Pons (tissue), 1 donor: ENCODE results near the gene SNX13.
"Not testable (repeated sequence)": the region's sequence is repeated elsewhere in the genome, so short reads cannot be mapped to it uniquely, and the experiment has no call there.

Experiments
- DNase-seq: peaks from one replicate; pipeline ENCODE4 v3.0.0-alpha.2; 2016; ENCODE audit warnings: low spot score

SNX13 gene

GRCh38 chr7:17912050-17912449, 28.2 kb downstream of the SNX13 start:
- no peak for DNase-seq

GRCh38 chr7:17910377-17910776, 29.9 kb downstream of the SNX13 start:
- DNase-seq = no peak

GRCh38 chr7:17909310-17909709, 31.0 kb downstream of the SNX13 start:
- not testable (repeated sequence) for DNase-seq

GRCh38 chr7:17907014-17907413, 33.3 kb downstream of the SNX13 start:
- no peak for DNase-seq

- DNase-seq = no peak
Measured at GRCh38 chr7:17903337-17903736, 37.0 kb downstream of the SNX13 start.

GRCh38 chr7:17902599-17902998, 37.7 kb downstream of the SNX13 start:
- DNase-seq = no peak

- no peak for DNase-seq
Measured at GRCh38 chr7:17900464-17900863, 39.8 kb downstream of the SNX13 start.

GRCh38 chr7:17898111-17898510, 42.2 kb downstream of the SNX13 start:
- DNase-seq = peak; percentile 66

GRCh38 chr7:17887286-17887685, 53.0 kb downstream of the SNX13 start:
- DNase-seq = no peak

- DNase-seq = no peak
Measured at GRCh38 chr7:17882685-17883084, 57.6 kb downstream of the SNX13 start.

- DNase-seq = no peak
Measured at GRCh38 chr7:17879075-17879661, 61.1 kb downstream of the SNX13 start.

- DNase-seq = no peak
Measured at GRCh38 chr7:17878627-17879026, 61.7 kb downstream of the SNX13 start.

GRCh38 chr7:17871815-17872533, 68.3 kb downstream of the SNX13 start:
- no peak for DNase-seq

GRCh38 chr7:17870406-17870805, 69.9 kb downstream of the SNX13 start:
- DNase-seq = no peak

- DNase-seq = no peak
Measured at GRCh38 chr7:17863809-17864143, 76.5 kb downstream of the SNX13 start.

GRCh38 chr7:17863095-17863808, 77.0 kb downstream of the SNX13 start:
- no peak for DNase-seq

GRCh38 chr7:17856251-17856650, 84.0 kb downstream of the SNX13 start:
- no peak for DNase-seq

- no peak for DNase-seq
Measured at GRCh38 chr7:17855202-17855601, 85.1 kb downstream of the SNX13 start.

- DNase-seq = no peak
Measured at GRCh38 chr7:17854261-17855047, 85.8 kb downstream of the SNX13 start.

- no peak for DNase-seq
Measured at GRCh38 chr7:17852361-17852760, 87.9 kb downstream of the SNX13 start.

GRCh38 chr7:17849504-17849903, 90.8 kb downstream of the SNX13 start:
- DNase-seq = no peak

GRCh38 chr7:17848516-17848915, 91.8 kb downstream of the SNX13 start:
- no peak for DNase-seq

GRCh38 chr7:17846935-17847334, 93.4 kb downstream of the SNX13 start:
- no peak for DNase-seq
